ENCODE measurements around the gene CDK6. TPM values are rescaled to one million over a fixed set of nuclear protein-coding genes. Genes with fewer than 3 reads are reported as not detected.
A peak's percentile ranks its signal among the peaks of the same experiment; 100 is the strongest.

Gene CDK6
- total RNA-seq, 1 donor from 2014 or later, result 37.0 TPM

GRCh38 chr7:92794391-92794790 is 42.0 kb downstream of the CDK6 start:
- no peak for DNase-seq (ENCODE audit: low read depth in 2 of 2)

DNA sequence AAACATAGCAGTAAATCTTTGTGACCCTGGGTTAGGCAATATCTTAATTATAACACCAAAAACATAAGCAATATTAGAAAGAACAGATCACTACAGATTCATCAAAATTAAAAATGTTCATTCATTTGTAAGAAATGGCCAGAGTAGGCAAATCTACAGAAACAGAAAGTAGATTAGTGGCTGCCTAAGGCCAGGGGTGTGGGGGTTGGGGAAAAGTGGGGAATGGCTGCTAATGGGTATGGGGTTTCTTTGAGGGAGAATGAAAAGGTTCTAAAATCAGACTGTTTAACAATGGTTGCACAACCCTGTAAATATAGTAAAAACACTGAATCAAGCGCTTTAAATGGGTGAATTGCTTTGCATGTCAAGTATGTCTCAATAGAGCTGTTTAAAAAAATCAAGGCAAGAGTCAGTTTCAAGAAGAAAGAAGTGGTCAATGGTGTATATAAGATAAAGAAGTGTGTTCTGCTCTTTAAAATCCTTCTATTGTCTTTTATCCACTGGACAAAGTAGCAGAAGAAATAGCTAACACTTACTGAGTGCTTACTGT is 42.6 kb downstream of the CDK6 start:
- no peak for DNase-seq (ENCODE audit: low read depth in 2 of 2)

GRCh38 chr7:92790992-92791391 is 45.4 kb downstream of the CDK6 start:
- no peak for DNase-seq (ENCODE audit: low read depth in 2 of 2)

DNA sequence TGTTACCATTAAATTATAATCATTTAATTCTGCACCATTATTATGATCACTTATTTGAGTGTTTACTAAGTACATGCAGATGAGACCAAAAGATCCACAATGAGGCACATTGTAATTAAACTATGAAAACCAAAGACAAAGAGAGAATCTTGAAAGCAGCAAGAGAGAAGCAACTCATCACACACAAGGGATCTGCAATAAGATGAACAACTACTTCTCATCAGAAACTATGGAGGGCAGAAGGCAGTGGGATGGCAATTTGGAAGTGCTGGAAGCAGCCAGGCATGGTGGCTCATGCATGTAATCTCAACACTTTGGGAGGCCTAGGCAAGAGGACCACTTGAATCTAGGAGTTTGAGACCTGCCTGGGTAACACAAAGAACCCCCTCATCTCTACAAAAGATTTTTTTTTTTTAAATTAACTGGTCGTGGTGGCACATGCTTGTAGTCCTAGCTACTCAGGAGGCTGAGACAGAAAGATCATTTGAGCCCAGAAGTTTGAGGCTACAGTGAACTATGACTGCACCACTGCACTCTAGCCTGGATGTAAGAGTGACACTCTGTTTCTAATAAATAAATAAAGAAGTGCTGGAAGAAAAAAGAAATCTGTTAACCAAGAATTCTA is 47.7 kb downstream of the CDK6 start:
- DNase-seq (ENCODE audit: low read depth in 2 of 2), result no peak

- no peak for DNase-seq (ENCODE audit: low read depth in 2 of 2)
These were observed 50.5 kb downstream of the CDK6 start for GRCh38 chr7:92785923-92786322.

- no peak for DNase-seq (ENCODE audit: low read depth in 2 of 2)
These were observed 51.4 kb downstream of the CDK6 start for GRCh38 chr7:92784935-92785334.

DNA sequence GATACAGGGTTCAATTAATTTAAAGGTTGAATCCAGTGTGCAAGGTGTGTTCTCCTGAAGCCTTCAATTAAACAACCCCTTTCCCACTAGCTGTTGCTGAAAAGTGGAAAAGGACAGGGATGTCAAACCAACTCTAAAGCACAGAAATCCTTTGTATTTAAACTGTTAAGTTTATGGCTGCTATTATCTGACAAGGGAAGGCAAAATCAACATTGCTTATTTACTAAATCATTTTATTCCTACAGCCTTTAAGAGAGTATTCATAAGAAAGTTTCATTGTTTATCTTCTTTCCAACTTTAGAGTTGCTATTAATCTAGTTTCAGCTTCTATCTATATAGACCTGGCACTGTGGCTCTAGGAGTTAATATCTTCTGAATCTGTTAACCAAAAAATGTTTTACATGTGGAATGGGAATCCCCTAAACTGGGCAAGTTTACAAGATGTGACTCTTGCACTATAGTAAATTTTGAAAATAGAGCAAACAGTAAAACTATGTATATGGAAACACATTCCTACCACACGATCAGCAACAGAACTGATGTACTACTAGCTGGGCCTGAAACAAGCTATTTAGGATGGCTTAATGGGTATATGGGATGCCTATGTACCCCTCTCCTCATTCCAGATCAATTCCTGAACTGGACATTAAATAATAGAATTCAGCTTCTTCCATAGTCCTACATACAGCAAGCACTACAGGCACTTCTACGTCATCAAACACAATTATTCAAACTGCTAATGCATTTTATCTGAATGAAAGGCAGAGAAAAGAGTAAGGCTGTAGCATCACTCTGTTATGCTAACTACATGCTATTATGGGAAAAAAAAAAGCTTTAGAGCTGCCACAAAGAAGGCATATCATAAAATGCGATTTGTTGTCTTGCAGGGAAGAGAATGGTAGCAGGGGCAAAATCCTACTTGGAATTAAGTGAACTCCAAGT is 52.8 kb downstream of the CDK6 start:
- DNase-seq (ENCODE audit: low read depth in 2 of 2), result no peak

DNA sequence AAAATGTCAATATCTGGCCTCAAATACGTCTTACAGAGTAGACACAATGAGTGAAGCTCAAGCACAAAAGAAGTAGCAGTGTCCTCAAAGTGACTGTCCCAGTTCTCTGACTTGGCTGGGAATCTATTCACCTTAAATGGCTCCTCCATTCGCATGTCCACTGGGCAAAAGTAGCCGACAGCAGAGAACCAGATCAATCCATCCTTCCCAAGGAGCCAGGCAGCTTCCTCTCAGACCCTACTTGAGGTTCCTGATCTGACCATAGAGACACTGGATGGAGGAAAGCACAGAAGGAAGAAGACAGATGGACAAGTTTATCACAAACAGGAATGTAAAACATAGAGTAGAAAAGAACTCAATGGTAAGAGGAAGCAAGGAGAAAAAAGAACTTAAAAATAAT is 53.5 kb downstream of the CDK6 start:
- DNase-seq (ENCODE audit: low read depth in 2 of 2), result no peak

DNA sequence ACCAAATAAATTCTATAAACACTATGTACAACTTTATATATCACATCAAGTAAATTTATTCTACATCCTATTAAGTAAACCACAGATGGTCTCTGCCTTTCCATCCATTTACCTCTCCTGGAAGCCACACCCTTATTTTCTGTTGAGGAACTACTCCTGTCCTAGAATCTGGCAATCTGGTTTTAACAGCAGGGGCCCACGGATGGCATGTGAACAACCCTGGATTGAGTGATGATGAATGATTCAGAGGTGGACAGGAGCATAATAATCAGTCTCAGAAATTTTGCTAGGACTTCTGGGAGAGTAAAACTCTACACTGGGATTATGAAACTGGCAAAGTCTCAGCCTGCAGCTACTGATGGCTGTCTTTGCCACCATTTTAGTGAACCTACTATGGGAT is 54.1 kb downstream of the CDK6 start:
- DNase-seq (ENCODE audit: low read depth in 2 of 2), result no peak

DNA sequence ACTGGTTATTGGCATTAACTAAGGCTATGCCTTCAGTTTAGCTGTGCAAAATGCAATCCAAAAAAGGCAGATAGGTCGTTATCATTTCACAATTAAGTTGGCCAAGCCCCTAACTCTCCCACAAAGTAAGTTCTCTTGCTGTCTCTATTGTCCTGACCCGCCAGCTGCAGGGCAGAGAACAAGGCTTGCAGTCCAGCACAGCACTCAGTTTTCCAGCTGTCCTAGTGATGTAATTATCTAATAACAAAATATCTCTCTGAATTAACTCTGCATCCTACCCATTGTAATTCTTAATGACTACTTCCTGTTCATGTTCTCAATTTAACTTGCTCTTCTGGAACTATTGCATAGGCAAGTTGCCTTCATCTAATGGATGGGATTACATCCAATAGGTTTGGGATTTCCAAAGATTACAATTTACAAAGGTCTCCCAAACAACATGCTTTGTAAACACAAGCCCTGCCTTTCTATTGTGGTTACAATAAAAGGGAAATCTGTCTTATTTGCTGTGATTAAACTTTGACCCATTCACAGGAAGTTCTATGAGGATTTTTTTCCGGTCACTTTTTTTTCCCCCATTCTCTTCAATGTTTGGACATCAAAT is 55.2 kb downstream of the CDK6 start:
- DNase-seq (ENCODE audit: low read depth in 2 of 2), result peak; percentile 87 to 95

- DNase-seq (ENCODE audit: low read depth in 2 of 2), result no peak
These were observed 57.4 kb downstream of the CDK6 start for GRCh38 chr7:92778972-92779371.

- no peak for DNase-seq (ENCODE audit: low read depth in 2 of 2)
These were observed 58.4 kb downstream of the CDK6 start for GRCh38 chr7:92777993-92778392.

DNA sequence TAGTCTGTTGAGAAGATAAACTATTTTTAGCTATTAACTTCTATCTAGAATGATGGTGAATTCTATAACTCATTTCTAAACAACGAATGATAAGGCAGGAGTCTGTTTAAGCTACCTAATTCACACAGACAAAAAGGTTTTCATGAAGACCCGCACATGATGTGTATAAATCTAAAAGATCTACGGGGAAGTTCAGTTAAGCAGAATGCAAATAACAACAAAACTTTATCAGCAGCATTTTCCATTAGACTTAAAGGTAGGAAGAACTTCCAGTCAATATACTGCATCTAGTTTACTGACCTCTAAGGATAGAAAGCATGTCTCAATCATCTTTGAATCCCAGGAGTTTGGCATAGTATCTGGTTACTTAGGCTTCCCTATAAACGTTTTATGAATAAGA is 62.6 kb downstream of the CDK6 start:
- DNase-seq (ENCODE audit: low read depth in 2 of 2), result no peak

GRCh38 chr7:92769844-92770243 is 66.5 kb downstream of the CDK6 start:
- DNase-seq (ENCODE audit: low read depth in 2 of 2), result no peak

- DNase-seq (ENCODE audit: low read depth in 2 of 2), result no peak
These were observed 67.0 kb downstream of the CDK6 start for GRCh38 chr7:92769394-92769699.

GRCh38 chr7:92768501-92769393 is 67.6 kb downstream of the CDK6 start:
- peak in 1 of 2 donors; percentile 21 for DNase-seq (ENCODE audit: low read depth in 2 of 2)

- no peak for DNase-seq (ENCODE audit: low read depth in 2 of 2)
These were observed 68.9 kb downstream of the CDK6 start for GRCh38 chr7:92767437-92767836.

GRCh38 chr7:92766461-92767003 is 69.8 kb downstream of the CDK6 start:
- DNase-seq (ENCODE audit: low read depth in 2 of 2), result peak in 1 of 2 donors; percentile 61

DNA sequence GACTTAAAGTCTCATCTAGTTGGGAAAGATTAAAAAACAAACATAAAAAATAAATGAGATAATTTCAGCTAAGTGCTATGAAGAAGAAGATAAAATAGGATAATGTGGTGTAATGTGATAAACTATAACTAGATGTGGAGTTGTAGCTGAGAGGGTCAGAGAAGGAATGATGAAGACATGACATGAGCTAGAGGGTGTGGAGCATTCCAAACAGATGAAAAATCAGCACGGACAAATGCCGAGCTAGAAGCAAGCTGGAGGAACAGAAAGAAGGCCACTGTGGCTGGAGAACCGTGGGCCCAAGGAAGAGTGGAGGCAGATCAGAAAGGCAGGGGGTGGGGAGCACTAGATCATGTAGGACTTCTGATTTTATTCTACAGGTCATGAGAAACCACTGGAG is 70.6 kb downstream of the CDK6 start:
- DNase-seq (ENCODE audit: low read depth in 2 of 2), result no peak

DNA sequence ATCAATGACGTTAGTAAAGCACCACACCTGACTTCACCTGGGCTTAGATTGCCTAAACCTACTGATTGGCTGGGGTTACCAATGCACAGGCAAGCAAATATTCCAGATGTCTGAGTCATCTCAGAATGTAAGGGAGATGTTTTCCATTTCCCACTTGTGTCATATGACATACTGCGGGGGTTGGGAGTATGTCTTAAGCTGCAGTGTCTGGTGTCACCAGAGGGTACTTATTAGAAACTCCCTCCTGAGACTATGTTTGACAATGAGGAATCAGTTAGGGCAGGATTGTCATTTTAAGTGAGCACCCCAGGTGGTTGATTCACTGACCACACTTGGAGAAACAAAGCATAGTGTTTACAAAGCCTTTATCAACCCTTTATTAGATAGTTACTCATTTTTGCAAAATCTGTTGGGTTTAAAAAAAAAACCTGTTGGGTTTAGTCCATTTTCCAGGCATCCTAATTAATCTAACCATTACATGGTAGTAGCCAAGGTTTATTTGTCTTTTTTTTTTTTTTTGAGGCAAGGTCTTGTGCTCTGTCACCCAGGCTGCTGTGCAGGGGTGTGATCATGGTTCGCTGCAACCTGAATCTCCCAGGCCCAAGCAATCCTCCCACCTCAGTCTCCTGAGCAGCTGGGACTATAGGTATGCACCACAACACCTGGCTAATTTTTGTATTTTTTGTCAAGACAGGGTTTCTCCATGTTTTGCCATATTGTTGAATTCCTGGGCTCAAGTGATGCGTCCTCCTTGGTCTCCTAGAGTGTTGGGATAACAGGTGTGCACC is 72.5 kb downstream of the CDK6 start:
- peak in 1 of 2 donors; percentile 45 for DNase-seq (ENCODE audit: low read depth in 2 of 2)
